Activated naive CD8-positive, alpha-beta T cell treated with anti-CD3 and anti-CD28 coated beads, Interleukin-2, amount 10 ng/mL, durations not matched to agents 7 days and 5 days (primary cell): ENCODE data around the gene ADGRA1. TPM values are rescaled to one million over a fixed set of nuclear protein-coding genes. Genes with fewer than 3 reads are reported as not detected.
"Not testable (repeated sequence)": the region's sequence is repeated elsewhere in the genome, so short reads cannot be mapped to it uniquely, and the experiment has no call there.

Source experiments
- ATAC-seq: fragments of 150-1000 bp; cut with Tn5 transposase; one replicate; pipeline ENCODE4 v1.10.0; 2021; ENCODE audit warnings: low read depth, moderate library complexity
- POLR2A ChIA-PET: fragments of 350-600 bp; sonication (Branson Sonifier 250); formaldehyde crosslinking; loops from one replicate; lab custom pipeline; 2021; ENCODE audit warnings: antibody characterized with exemption; lab: Charles Lee
- DNase-seq: peaks from one replicate; pipeline ENCODE4 v3.0.0; 2021
- H3K27ac Mint-ChIP-seq: one replicate; pipeline ENCODE4 v1.8.0; 2022; ENCODE audit warnings: mild to moderate bottlenecking, mixed read lengths
- H3K27me3 Mint-ChIP-seq: one replicate; pipeline ENCODE4 v1.8.0; 2022; ENCODE audit warnings: mild to moderate bottlenecking, moderate library complexity, mixed read lengths
- H3K36me3 Mint-ChIP-seq: one replicate; pipeline ENCODE4 v1.8.0; 2021; ENCODE audit warnings: mild to moderate bottlenecking, mixed read lengths
- H3K4me1 Mint-ChIP-seq: one replicate; pipeline ENCODE4 v1.8.0; 2021; ENCODE audit warnings: mixed read lengths
- H3K4me3 Mint-ChIP-seq: one replicate; pipeline ENCODE4 v1.8.0; 2022; ENCODE audit warnings: mild to moderate bottlenecking, moderate library complexity, mixed read lengths
- H3K9me3 Mint-ChIP-seq: one replicate; pipeline ENCODE4 v1.8.0; 2021; ENCODE audit warnings: mixed read lengths
- total RNA-seq, 2 experiments: library from RNA; stranded (reverse); gene quantifications; one replicate each; pipeline ENCODE4 v1.2.3, GENCODE V29; 2021

Gene ADGRA1
- total RNA-seq, 2 experiments from 2014 or later = not detected

- ATAC-seq (no peak), DNase-seq (no peak)
- Mint-ChIP-seq H3K9me3 (no peaks in the 10 kb centered on the region), H3K4me3 (no peak overlapping the region), H3K36me3 (no peaks in the 10 kb centered on the region), H3K4me1 (no peaks in the 10 kb centered on the region), H3K27ac (no peak overlapping the region), H3K27me3 (peaks cover 3% of the 10 kb centered on the region)
- POLR2A ChIA-PET = no interaction called here
These were observed 42.3 kb downstream of the ADGRA1 start for GRCh38 chr10:133129859-133130495.

GRCh38 chr10:133130602-133131001 lies 42.9 kb downstream of the ADGRA1 start:
- DNase-seq (no peak), ATAC-seq (no peak)
- H3K4me1 Mint-ChIP-seq = no peaks in the 10 kb centered on the region
- H3K27ac Mint-ChIP-seq = no peak overlapping the region
- H3K9me3 Mint-ChIP-seq = no peaks in the 10 kb centered on the region
- POLR2A ChIA-PET = no interaction called here
- peaks cover 2% of the 10 kb centered on the region for H3K27me3 Mint-ChIP-seq
- no peak overlapping the region for H3K4me3 Mint-ChIP-seq
- no peaks in the 10 kb centered on the region for H3K36me3 Mint-ChIP-seq

GRCh38 chr10:133131053-133131452 lies 43.3 kb downstream of the ADGRA1 start:
- Mint-ChIP-seq H3K9me3 (no peaks in the 10 kb centered on the region), H3K36me3 (no peaks in the 10 kb centered on the region), H3K4me1 (no peaks in the 10 kb centered on the region), H3K4me3 (no peak overlapping the region), H3K27ac (no peak overlapping the region), H3K27me3 (peaks cover 2% of the 10 kb centered on the region)
- ATAC-seq = no peak
- POLR2A ChIA-PET = no interaction called here
- DNase-seq = no peak

- Mint-ChIP-seq H3K4me1 (no peaks in the 10 kb centered on the region), H3K27me3 (peaks cover 2% of the 10 kb centered on the region), H3K4me3 (no peak overlapping the region), H3K36me3 (no peaks in the 10 kb centered on the region), H3K27ac (no peak overlapping the region), H3K9me3 (no peaks in the 10 kb centered on the region)
- DNase-seq = no peak
- POLR2A ChIA-PET = no interaction called here
- ATAC-seq = no peak
These were observed 44.2 kb downstream of the ADGRA1 start for GRCh38 chr10:133131734-133132472.

GRCh38 chr10:133132473-133133291 lies 45.0 kb downstream of the ADGRA1 start:
- H3K27ac Mint-ChIP-seq = no peak overlapping the region
- ATAC-seq = no peak
- no peaks in the 10 kb centered on the region for H3K4me1 Mint-ChIP-seq
- H3K9me3 Mint-ChIP-seq = no peaks in the 10 kb centered on the region
- no peak for DNase-seq
- no peak overlapping the region for H3K4me3 Mint-ChIP-seq
- H3K27me3 Mint-ChIP-seq = peaks cover 2% of the 10 kb centered on the region
- POLR2A ChIA-PET = no interaction called here
- no peaks in the 10 kb centered on the region for H3K36me3 Mint-ChIP-seq

GRCh38 chr10:133133471-133134231 lies 45.9 kb downstream of the ADGRA1 start:
- POLR2A ChIA-PET = no interaction called here
- no peak overlapping the region for H3K27ac Mint-ChIP-seq
- ATAC-seq = no peak
- DNase-seq = no peak
- no peaks in the 10 kb centered on the region for H3K4me1 Mint-ChIP-seq
- H3K4me3 Mint-ChIP-seq = no peak overlapping the region
- no peaks in the 10 kb centered on the region for H3K27me3 Mint-ChIP-seq
- no peaks in the 10 kb centered on the region for H3K36me3 Mint-ChIP-seq
- no peaks in the 10 kb centered on the region for H3K9me3 Mint-ChIP-seq

- POLR2A ChIA-PET = no interaction called here
- Mint-ChIP-seq H3K9me3 (no peaks in the 10 kb centered on the region), H3K4me1 (no peaks in the 10 kb centered on the region), H3K27me3 (no peaks in the 10 kb centered on the region), H3K36me3 (no peaks in the 10 kb centered on the region), H3K4me3 (no peak overlapping the region), H3K27ac (no peak overlapping the region)
- no peak for DNase-seq
- no peak for ATAC-seq
These were observed 46.8 kb downstream of the ADGRA1 start for GRCh38 chr10:133134411-133135115.

- Mint-ChIP-seq H3K4me3 (no peak overlapping the region), H3K27ac (no peak overlapping the region), H3K36me3 (no peaks in the 10 kb centered on the region), H3K9me3 (no peaks in the 10 kb centered on the region), H3K27me3 (no peaks in the 10 kb centered on the region), H3K4me1 (no peaks in the 10 kb centered on the region)
- POLR2A ChIA-PET = no interaction called here
- no peak for ATAC-seq
- no peak for DNase-seq
These were observed 47.4 kb downstream of the ADGRA1 start for GRCh38 chr10:133135116-133135465.

GRCh38 chr10:133137486-133138145 lies 49.9 kb downstream of the ADGRA1 start:
- H3K4me3 Mint-ChIP-seq, H3K9me3 Mint-ChIP-seq, POLR2A ChIA-PET, H3K36me3 Mint-ChIP-seq, H3K27ac Mint-ChIP-seq, H3K27me3 Mint-ChIP-seq, DNase-seq, ATAC-seq, H3K4me1 Mint-ChIP-seq: not testable (repeated sequence)

GRCh38 chr10:133139551-133140065 lies 51.9 kb downstream of the ADGRA1 start:
- H3K4me3 Mint-ChIP-seq = no peak overlapping the region
- POLR2A ChIA-PET = no interaction called here
- H3K36me3 Mint-ChIP-seq = no peaks in the 10 kb centered on the region
- peaks cover 6% of the 10 kb centered on the region for H3K27me3 Mint-ChIP-seq
- no peaks in the 10 kb centered on the region for H3K9me3 Mint-ChIP-seq
- H3K27ac Mint-ChIP-seq = no peak overlapping the region
- ATAC-seq (no peak), DNase-seq (no peak)
- peaks cover 4% of the 10 kb centered on the region for H3K4me1 Mint-ChIP-seq

GRCh38 chr10:133140417-133141143 lies 52.9 kb downstream of the ADGRA1 start:
- Mint-ChIP-seq H3K9me3 (no peaks in the 10 kb centered on the region), H3K4me3 (no peak overlapping the region), H3K27me3 (peaks cover 12% of the 10 kb centered on the region), H3K4me1 (peaks cover 4% of the 10 kb centered on the region), H3K36me3 (no peaks in the 10 kb centered on the region), H3K27ac (no peak overlapping the region)
- POLR2A ChIA-PET = no interaction called here
- ATAC-seq = no peak
- peak; percentile 22 for DNase-seq
